ENCODE measurements around the gene SLC8A3. TPM values are rescaled to one million over a fixed set of nuclear protein-coding genes. Genes with fewer than 3 reads are reported as not detected.

The SLC8A3 gene
- polyA plus RNA-seq, 1 of the 3 experiments (the other 2 are of a cell fraction) = 0.26 TPM

- TF ChIP-seq CTCF (IDR thresholded peaks at IDR 0.05) (no peak), POLR2AphosphoS5 (IDR thresholded peaks at IDR 0.05; ENCODE audit: low read depth, low read length) (no peak), RCOR1 (IDR thresholded peaks at IDR 0.05; ENCODE audit: low read length) (no peak), TEAD4 (IDR thresholded peaks at IDR 0.05; ENCODE audit: borderline replicate concordance, insufficient read depth) (no peak), FOSL2 (IDR thresholded peaks at IDR 0.05; ENCODE audit: borderline replicate concordance, low read depth) (no peak), IRF3 (IDR thresholded peaks at IDR 0.05; ENCODE audit: low read depth, low read length) (no peak), FOXM1 (IDR thresholded peaks at IDR 0.05; ENCODE audit: low read depth) (no peak), FOXJ3 (CRISPR knock-in tag; IDR thresholded peaks at IDR 0.05) (no peak)
Observed at GRCh38 chr14:70018713-70019211, 170.0 kb downstream of the SLC8A3 start (continued).

GRCh38 chr14:70018230-70018629, 170.5 kb downstream of the SLC8A3 start:
- CTCF ChIA-PET = interaction anchor here (2.5 to 6.3 kb wide), 3 partner anchors 9 to 200 kb away, joined by 13 to 45 read pairs (median 14); no protein-coding TSS in a partner anchor
- WGBS (ENCODE audit: low lambda C conversion rate) = 31% methylated on average over 2 of the region's 2 CpGs

More at GRCh38 chr14:70018230-70018629, 170.5 kb downstream of the SLC8A3 start:
- Histone ChIP-seq H3K9me2 (no peaks in the 10 kb centered on the region), H2AFZ (ENCODE audit: low read depth) (no peak overlapping the region; the same call in 1 of the 2 replicates), H3K4me1 (ENCODE audit: control insufficient read depth in 1 of 2, insufficient read depth in 2 of 2, low read depth in 1 of 2, low read length in 1 of 2) (no peaks in the 10 kb centered on the region), H3K4me2 (no peak overlapping the region), H3K27ac (ENCODE audit: low read depth in 2 of 2, low read length in 1 of 2) (no peak overlapping the region), H4K20me1 (ENCODE audit: insufficient read depth) (no peaks in the 10 kb centered on the region), H3F3A (replicated peaks; ENCODE audit: insufficient read depth) (no peaks in the 10 kb centered on the region), H3K4me3 (ENCODE audit: low read depth in 2 of 2, low read length in 1 of 2) (no peak overlapping the region), H3K9me3 (no peaks in the 10 kb centered on the region), H3K79me2 (ENCODE audit: insufficient read depth) (no peaks in the 10 kb centered on the region), H3K36me3 (replicated peaks in 1 of 2; ENCODE audit: control insufficient read depth in 1 of 2, insufficient read depth in 2 of 2, low read length in 1 of 2) (no peaks in the 10 kb centered on the region), H3K9ac (no peak overlapping the region), H3K27me3 (ENCODE audit: insufficient read depth) (no peaks in the 10 kb centered on the region; the same call in 1 of the 2 replicates)
- TF ChIP-seq TCF12 (IDR thresholded peaks at IDR 0.05) (no peak), MAX (IDR thresholded peaks at IDR 0.05; ENCODE audit: low read depth) (no peak), YY1 (IDR thresholded peaks at IDR 0.05; ENCODE audit: low read depth) (no peak), CTCF (IDR thresholded peaks at IDR 0.05) (no peak), SIN3A (IDR thresholded peaks at IDR 0.05; ENCODE audit: borderline replicate concordance, low read depth, low read length) (no peak), NFIC (IDR thresholded peaks at IDR 0.05; ENCODE audit: borderline replicate concordance) (no peak), RCOR1 (IDR thresholded peaks at IDR 0.05; ENCODE audit: low read length) (no peak), JUND (IDR thresholded peaks at IDR 0.05) (no peak), FOXM1 (IDR thresholded peaks at IDR 0.05; ENCODE audit: low read depth) (no peak), SMC3 (IDR thresholded peaks at IDR 0.05; ENCODE audit: low read depth, low read length) (no peak), CHD2 (IDR thresholded peaks at IDR 0.05; ENCODE audit: low read length, partially characterized antibody) (no peak), GATA2 (CRISPR knock-in tag; IDR thresholded peaks at IDR 0.05) (no peak), TEAD4 (IDR thresholded peaks at IDR 0.05; ENCODE audit: borderline replicate concordance, insufficient read depth) (no peak), USF1 (IDR thresholded peaks at IDR 0.05; ENCODE audit: borderline replicate concordance, low read depth) (no peak)
- POLR2A ChIA-PET = no interaction called here
- DNase-seq = no peak

All from SK-N-SH (cell line).